Esophagus mucosa (tissue), 1 donor: ENCODE results near the gene DSC2. TPM values are rescaled to one million over a fixed set of nuclear protein-coding genes. Genes with fewer than 3 reads are reported as not detected.

ENCODE experiments used
- ATAC-seq: fragments of 200-7000 bp; cut with Tn5 transposase; one replicate; pipeline ENCODE4 v1.9.1; 2020
- total RNA-seq: library from RNA; stranded (reverse); gene quantifications from one replicate; pipeline ENCODE4 v1.2.4, GENCODE V29; 2023
- donor health status: DM: yes; HTN: yes; CAD: no.

The DSC2 gene
- total RNA-seq, 1 donor from 2014 or later: 434 TPM

DNA sequence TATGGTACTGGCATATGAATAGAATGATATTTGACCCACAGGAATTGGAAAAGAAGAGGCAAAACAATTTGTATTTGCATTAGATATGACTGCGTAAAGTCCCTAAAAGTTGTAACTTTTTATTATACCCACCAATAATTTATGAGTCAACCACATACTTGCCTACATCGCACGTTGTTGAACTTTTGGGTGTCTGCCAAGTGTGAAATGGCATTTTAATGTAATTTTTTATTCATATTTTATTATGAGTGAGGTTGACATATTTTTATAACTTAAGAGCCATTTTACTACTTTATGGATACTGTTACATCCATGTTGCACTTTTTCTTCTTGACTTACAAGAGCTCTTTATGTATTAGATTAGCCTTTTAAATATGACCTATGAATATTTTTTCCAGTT is 4.6 kb downstream of the DSC2 start:
- ATAC-seq: no peak

DNA sequence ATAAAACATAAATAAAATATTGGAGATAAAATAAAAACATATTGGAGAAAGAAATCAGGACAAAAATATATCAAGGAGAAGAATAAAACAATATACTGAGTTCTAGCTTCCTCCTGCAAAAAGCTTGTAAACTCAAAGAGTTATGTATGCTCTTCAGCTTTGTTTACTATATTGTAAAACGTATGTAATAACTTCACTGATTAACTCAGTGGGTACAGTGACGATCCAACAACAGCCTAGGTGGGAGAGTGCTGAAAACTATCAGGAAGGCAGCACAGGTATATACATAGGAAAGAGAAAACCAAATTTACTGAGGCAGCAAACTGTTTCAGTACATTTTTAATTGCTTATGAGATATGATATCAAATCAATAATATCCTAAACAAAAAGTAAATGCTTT is 8.3 kb downstream of the DSC2 start:
- no peak for ATAC-seq

DNA sequence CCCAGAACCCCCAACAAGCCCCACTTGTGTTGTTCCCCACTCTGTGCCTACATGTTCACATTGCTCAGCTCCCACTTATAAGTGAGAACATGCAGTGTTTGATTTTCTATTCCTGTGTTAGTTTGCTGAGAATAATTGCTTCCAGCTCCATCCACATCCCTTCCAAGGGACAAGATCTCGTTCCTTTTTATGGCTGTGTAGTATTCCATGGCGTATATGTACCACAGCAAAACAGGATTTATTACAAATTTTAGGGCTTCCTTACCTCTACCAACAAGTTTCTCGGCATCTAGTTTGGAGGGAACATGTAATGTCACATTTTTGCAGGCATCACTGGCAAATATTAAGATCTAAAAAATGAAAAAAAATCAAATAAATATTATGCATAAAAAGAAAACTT is 8.9 kb downstream of the DSC2 start:
- ATAC-seq: no peak

- no peak for ATAC-seq
Measured at GRCh38 chr18:31091350-31091749, 10.9 kb downstream of the DSC2 start.

DNA sequence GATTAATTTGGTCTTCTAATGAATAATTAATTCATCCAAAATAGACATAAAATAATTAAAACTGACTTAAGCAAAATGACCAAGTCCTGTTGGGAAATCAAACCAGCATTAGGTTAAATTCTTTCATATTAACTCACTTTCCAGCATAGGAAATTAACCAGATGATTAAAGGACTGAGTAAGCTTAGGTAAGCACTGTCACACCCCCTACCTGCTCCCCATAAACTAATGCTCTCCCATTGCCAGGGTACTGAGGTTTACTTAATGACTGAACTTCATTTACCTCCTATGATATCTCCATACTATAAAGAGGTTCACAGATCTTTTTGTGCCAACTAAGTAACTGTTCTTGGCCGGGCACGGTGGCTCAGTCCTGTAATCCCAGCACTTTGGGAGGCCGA is 13.7 kb downstream of the DSC2 start:
- ATAC-seq: peak; percentile 41

DNA sequence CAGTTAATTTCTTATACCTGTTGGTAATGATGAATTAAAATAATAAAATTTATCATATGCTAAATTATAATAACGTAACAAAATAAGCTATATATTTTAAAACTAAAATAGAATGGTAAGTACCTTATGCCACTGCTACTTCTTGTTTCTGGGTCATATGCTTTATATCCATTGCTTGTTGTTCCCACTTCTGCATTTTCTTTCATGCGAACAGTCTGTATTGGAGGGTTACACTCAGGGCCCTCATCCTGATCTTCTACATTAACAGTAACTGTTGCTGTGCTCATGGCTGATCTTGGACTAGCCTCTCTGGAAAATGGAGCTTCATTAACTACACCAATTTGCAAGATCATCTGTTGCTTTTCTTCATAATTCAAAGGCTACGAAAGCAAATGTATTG is 22.2 kb downstream of the DSC2 start:
- peak; percentile 27 for ATAC-seq

GRCh38 chr18:31077878-31078277 is 24.3 kb downstream of the DSC2 start:
- peak; percentile 44 for ATAC-seq

GRCh38 chr18:31072175-31072574 is 30.0 kb downstream of the DSC2 start:
- no peak for ATAC-seq

- no peak for ATAC-seq
Measured at GRCh38 chr18:31070206-31070605, 32.0 kb downstream of the DSC2 start.

GRCh38 chr18:31066266-31066665 is 36.0 kb downstream of the DSC2 start:
- no peak for ATAC-seq

- ATAC-seq: peak; percentile 30
Measured at GRCh38 chr18:31065036-31065773, 37.0 kb downstream of the DSC2 start.

GRCh38 chr18:31064130-31064529 is 38.1 kb downstream of the DSC2 start:
- ATAC-seq: peak; percentile 75

- peak; percentile 1 for ATAC-seq
Measured at GRCh38 chr18:31061945-31062344, 40.3 kb downstream of the DSC2 start.

DNA sequence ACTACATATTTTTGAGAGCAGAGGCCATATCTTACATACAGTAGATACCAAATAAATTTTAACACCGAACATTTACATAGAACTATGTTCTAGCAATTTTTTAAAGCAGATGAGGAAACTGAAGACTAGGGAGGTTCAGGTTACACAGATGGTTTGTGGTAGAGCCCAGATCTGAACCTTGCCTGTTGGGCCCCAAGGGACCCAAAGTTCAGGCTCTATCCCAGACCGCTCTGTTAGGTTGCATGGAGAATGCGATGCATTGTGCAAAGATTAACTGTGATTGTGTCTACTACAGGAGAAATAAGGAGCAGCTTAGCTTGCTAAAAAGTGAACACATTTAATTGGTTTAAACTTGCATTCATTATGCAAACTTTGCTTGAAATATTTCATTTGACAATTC is 43.3 kb downstream of the DSC2 start:
- peak; percentile 14 for ATAC-seq

DNA sequence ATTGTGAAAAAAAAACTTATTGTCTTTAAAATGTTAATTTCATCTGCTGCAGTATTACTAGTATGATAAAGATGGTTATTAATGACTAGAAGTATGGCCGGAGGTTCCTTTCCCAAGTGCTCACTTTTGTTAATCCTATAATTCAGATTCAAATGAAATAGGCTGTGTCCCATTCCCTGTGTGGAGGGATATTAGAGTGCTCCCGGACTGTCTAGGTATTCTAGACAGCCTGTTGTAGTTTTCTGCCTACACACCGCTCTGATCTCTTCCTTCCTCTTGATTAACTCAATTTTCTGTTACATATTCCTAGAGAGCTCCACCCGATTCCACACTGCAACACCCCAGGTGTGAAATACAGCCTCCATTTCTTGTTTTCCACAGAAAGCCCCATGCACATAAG is 44.3 kb downstream of the DSC2 start:
- peak; percentile 14 for ATAC-seq

GRCh38 chr18:31057051-31057450 is 45.2 kb downstream of the DSC2 start:
- peak; percentile 18 for ATAC-seq

DNA sequence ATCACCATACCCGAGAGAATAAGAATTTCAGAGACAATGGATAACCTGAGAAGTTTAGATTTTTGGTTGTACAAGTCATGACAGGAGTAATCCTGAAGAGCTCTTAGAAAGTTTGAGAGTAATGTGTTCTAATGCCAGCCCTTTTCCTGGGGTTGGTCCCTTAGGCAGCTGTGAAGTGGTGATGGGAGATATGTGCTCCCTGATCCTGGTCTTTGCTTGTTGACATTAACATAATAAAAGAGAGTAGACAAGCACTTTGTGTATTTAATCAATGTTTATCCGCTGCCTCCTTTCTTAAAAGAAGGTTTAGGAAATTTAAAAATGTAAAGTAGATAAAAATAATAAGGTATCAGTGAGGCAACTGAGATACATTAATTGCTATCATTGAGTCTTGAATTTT is 45.9 kb downstream of the DSC2 start:
- peak; percentile 12 for ATAC-seq

GRCh38 chr18:31050635-31051034 is 51.6 kb downstream of the DSC2 start:
- ATAC-seq: peak; percentile 44

DNA sequence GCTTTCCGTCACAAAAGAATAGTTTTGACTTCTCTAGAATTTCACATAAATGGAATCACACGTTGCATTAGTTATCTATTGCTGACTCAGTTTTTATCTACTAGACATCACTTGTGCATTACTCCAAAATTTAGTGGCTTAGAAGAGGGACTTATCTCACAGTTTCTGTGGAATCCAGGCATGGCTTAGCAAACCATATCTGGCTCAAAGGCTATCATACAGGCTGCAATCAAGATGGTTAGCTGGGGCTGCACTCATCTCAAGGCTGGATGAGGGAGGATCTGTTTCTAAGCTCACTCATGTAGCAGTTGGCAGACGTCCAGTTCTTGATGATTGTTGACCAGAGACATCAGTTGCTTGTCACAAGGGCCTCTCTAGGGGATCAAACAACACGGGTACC is 53.0 kb downstream of the DSC2 start:
- no peak for ATAC-seq

GRCh38 chr18:31048216-31048615 is 54.0 kb downstream of the DSC2 start:
- no peak for ATAC-seq

DNA sequence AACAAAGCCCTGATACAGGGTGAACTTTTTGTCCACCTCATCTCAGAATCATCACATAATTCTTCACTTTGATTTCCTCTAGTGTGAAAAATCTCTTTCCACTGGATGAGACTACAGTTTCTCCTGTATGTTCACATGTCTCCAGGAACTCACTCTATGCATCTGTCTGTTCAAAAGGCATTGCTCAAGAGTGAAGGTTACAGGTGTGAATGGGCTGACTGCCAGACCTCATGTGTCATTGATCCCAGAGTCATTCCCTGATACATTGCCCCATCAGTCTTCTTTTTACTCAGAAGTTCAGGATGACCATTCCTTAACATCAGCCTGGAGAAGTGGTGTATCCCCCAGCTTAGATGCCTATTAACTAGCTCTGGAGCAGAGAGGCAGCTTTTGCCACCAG is 55.3 kb downstream of the DSC2 start:
- ATAC-seq: peak; percentile 60

- no peak for ATAC-seq
Measured at GRCh38 chr18:31045599-31045998, 56.6 kb downstream of the DSC2 start.

- ATAC-seq: no peak
Measured at GRCh38 chr18:31044926-31045325, 57.3 kb downstream of the DSC2 start.

DNA sequence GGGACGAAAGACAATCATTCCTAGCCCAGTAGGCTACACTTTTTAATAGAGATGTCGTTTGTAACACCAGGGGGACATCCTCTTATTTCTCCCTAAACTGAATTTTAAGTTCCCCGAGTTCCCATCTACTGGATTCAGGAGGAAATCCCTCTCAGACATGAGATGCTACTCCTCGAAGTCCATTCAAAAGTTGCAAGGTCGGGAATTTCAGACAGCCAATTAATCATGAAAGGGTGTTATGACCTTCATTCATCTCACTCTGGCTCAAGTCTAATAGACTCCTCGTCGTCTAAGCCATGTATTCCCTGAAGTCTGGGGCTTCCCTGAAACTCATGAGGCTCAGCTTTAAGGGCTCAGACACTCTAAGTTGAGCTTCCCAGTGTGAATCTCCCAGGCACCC is 58.5 kb downstream of the DSC2 start:
- no peak for ATAC-seq
